Effector CD4-positive, alpha-beta T cell (primary cell): ENCODE results near the gene ACVR1B.
A peak's percentile ranks its signal among the peaks of the same experiment; 100 is the strongest.

ENCODE experiments used
- DNase-seq: peaks from one replicate; pipeline ENCODE4 v3.0.0-alpha.2; 2020
- total RNA-seq: gene quantifications from one replicate; lab custom pipeline; 2026; lab: John Stamatoyannopoulos, UW

ACVR1B gene
- 10.7 reads per million, percentile 33 among the genes with 10 or more reads in this experiment for total RNA-seq

DNA sequence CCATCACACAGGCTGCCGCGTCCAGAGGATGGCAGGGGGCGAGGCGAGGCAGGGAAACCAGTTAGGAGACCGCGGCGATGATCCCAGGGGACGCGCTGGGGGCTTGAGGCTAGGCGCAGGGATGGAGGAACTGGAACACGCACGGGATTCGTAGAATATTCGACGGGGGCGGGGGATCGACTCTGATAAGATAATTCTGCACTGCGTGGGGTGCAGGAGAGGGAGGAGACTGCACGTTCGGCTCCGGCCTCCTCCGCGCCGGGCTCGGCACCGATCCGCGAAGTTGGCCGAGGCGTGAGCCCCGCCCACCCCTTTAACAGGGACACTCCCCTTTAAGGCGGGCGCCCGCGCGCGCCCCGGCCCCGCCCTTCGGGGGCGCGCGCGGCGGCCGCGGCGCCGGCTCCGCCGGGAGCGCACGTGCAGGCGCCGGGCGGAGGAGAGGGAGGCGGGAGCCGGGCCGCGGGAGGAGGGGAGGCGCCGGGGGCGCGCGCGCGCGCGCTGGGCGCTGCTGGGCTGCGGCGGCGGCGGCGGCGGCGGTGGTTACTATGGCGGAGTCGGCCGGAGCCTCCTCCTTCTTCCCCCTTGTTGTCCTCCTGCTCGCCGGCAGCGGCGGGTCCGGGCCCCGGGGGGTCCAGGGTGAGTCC is at the start of gene ACVR1B:
TSS of gene ACVR1B (plus strand) at position 501 of the 644 bp plus-strand sequence. CDS start at position 546, 45 bp downstream.
- peak; percentile 87 for DNase-seq

DNA sequence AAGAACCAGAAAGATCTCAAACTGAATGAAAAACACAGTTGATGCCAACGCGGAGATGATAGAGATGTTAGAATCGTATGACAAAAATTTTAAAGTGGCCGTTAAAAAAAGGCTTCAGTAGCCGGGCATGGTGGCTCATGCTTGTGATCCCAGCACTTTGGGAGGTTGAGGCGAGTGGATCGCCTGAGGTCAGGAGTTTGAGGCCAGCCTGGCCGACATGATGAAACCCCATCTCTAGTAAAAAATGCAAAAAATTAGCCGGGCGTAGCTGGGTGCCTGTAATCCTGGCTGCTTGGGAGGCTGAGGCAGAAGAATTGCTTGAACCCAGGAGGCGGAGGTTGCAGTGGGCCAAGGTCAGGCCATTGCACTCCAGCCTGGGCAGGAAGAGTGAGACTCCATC is 49.6 kb upstream of the ACVR1B start:
- no peak for DNase-seq

- no peak for DNase-seq
Measured at GRCh38 chr12:51904951-51905470, 46.5 kb upstream of the ACVR1B start.

- DNase-seq: no peak
Measured at GRCh38 chr12:51905471-51906429, 45.7 kb upstream of the ACVR1B start.

- DNase-seq: no peak
Measured at GRCh38 chr12:51906430-51907082, 44.9 kb upstream of the ACVR1B start.

GRCh38 chr12:51907083-51907855 is 44.2 kb upstream of the ACVR1B start, which contains the start of gene ACVRL1:
Gene ACVRL1, plus strand, starts transcription at chr12:51907504. Its CDS starts 4,971 bp downstream, at chr12:51912475.
- no peak for DNase-seq

- no peak for DNase-seq
Measured at GRCh38 chr12:51907856-51908425, 43.6 kb upstream of the ACVR1B start.

- DNase-seq: no peak
Measured at GRCh38 chr12:51908876-51909592, 42.5 kb upstream of the ACVR1B start.

GRCh38 chr12:51910168-51910567 is 41.3 kb upstream of the ACVR1B start:
- DNase-seq: no peak

- DNase-seq: no peak
Measured at GRCh38 chr12:51910691-51911090, 40.8 kb upstream of the ACVR1B start.

DNA sequence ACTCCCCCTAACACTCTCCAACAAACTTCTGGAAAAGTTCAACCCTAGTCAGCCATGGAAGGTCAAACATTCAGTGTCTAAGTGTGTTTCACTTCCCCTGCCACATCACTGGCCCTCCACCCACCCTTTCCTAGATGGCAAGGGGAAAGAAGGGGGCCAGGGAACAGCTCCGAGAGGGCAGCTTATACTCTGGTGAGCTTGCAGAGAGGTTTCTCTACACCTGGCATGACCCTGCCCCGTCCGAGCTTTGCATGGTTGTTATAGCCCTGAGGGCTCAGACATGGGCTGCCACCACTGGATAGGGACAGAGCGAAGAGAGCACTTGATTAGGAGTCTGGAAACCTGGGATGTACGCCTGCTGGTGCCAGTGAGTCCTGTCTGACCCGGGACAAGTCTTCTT is 40.2 kb upstream of the ACVR1B start:
- no peak for DNase-seq

- no peak for DNase-seq
Measured at GRCh38 chr12:51911788-51912711, 39.4 kb upstream of the ACVR1B start.

DNA sequence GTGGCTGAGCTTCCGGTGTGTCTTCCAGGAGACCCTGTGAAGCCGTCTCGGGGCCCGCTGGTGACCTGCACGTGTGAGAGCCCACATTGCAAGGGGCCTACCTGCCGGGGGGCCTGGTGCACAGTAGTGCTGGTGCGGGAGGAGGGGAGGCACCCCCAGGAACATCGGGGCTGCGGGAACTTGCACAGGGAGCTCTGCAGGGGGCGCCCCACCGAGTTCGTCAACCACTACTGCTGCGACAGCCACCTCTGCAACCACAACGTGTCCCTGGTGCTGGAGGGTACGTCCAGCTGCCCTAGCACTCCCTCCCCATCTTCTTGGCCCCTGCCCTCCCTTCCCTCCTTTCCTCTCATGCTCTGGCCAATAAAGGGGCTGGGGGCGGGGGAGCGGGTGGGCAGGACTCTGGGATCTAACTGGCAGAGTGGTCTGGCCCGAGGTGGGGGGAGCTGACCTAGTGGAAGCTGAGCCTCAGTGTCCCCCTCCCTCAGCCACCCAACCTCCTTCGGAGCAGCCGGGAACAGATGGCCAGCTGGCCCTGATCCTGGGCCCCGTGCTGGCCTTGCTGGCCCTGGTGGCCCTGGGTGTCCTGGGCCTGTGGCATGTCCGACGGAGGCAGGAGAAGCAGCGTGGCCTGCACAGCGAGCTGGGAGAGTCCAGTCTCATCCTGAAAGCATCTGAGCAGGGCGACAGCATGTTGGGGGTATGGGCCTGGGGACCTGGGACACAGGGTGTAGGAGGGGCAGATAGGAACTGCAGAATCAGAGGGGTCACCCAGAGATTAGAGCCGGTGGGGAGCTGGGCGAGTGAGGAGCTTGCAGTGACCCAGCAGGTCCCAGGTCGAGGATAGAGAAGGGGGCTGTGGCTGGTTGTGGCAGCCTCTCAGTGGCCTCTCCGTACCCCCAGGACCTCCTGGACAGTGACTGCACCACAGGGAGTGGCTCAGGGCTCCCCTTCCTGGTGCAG is 38.1 kb upstream of the ACVR1B start:
- DNase-seq: no peak

DNA sequence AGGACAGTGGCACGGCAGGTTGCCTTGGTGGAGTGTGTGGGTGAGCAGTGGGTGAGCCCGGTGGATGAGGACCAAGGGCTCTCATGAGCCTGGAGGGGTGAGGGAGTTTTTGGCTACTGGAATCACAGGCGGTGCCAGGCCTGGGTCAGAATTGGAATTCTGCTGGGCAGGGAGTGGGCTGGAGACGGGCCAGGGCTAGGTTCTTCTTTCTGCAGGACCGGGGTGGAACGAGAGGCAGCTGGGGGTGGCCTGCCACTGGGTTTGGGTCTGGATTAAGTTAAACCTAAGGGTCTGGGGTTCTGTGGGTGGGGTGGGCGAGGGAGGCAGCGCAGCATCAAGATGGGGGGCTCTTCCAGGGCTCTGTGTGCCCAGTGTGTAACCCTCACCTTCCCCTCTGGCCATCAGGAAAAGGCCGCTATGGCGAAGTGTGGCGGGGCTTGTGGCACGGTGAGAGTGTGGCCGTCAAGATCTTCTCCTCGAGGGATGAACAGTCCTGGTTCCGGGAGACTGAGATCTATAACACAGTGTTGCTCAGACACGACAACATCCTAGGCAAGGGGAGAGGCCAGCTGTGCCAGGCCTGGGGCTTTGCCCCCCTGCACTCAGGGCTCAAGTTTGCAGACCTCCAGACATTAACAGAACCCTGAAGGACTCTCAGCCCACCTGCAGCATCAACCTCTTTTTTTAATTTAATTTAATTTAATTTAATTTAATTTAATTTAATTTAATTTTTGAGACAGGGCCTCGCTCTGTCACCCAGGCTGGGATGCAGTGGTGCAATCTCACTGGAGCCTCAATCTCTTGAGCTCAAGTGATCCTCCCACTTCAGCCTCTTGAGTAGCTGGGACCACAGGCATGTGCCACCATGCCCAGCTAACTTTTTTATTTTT is 37.2 kb upstream of the ACVR1B start:
- DNase-seq: no peak

DNA sequence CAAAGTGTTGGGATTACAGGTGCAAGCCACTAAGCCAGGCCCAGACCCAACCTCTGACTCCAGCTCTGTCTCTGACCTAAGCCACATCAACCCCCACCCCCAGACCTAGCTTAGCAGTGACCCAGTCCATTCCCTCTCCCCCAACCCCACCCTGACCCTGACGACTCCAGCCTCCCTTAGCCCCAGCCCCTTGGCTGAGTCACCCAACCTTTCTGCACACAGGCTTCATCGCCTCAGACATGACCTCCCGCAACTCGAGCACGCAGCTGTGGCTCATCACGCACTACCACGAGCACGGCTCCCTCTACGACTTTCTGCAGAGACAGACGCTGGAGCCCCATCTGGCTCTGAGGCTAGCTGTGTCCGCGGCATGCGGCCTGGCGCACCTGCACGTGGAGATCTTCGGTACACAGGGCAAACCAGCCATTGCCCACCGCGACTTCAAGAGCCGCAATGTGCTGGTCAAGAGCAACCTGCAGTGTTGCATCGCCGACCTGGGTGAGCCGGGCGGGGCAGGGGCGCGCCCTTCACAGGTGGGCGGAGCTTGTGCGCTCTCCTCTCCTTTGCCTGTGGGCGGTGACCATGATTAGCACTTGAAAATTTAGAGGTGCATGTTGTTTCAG is 36.4 kb upstream of the ACVR1B start:
- no peak for DNase-seq

DNA sequence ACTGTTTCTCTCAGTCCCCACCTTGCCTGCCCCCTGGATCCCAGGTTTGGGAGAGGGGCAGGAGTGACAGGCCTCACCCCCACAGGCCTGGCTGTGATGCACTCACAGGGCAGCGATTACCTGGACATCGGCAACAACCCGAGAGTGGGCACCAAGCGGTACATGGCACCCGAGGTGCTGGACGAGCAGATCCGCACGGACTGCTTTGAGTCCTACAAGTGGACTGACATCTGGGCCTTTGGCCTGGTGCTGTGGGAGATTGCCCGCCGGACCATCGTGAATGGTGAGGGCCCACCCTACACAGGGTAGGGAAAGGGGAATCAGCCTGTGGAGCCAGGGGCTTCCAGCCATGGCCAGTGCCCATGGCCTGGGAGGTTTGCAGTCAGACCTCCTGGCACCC is 35.5 kb upstream of the ACVR1B start:
- no peak for DNase-seq

- DNase-seq: no peak
Measured at GRCh38 chr12:51917041-51917590, 34.4 kb upstream of the ACVR1B start.
